ENCODE data around the gene KPNA3. TPM values are rescaled to one million over a fixed set of nuclear protein-coding genes. Genes with fewer than 3 reads are reported as not detected.
"Not testable (repeated sequence)": the region's sequence is repeated elsewhere in the genome, so short reads cannot be mapped to it uniquely, and the experiment has no call there.

The KPNA3 gene
- total RNA-seq, 1 donor from 2014 or later = 61.8 TPM

GRCh38 chr13:49810567-49811526, 18.4 kb upstream of the KPNA3 start:
- intact Hi-C loops (cut with micrococcal nuclease) = no loop called here
- ATAC-seq = peak; percentile 71
- DNase-seq = no peak

GRCh38 chr13:49807681-49808080, 15.2 kb upstream of the KPNA3 start:
- intact Hi-C loops (cut with micrococcal nuclease) = no loop called here
- ATAC-seq (no peak), DNase-seq (no peak)

- no peak for ATAC-seq
- intact Hi-C loops (cut with micrococcal nuclease) = no loop called here
- DNase-seq = no peak
These were observed 13.6 kb upstream of the KPNA3 start for GRCh38 chr13:49806126-49806536.

- ATAC-seq; DNase-seq; intact Hi-C loops (cut with micrococcal nuclease): not testable (repeated sequence)
These were observed 10.6 kb upstream of the KPNA3 start for GRCh38 chr13:49803047-49803446.

GRCh38 chr13:49802426-49802825, 9.9 kb upstream of the KPNA3 start:
- no peak for ATAC-seq
- no peak for DNase-seq
- intact Hi-C loops (cut with micrococcal nuclease) = no loop called here

- intact Hi-C loops (cut with micrococcal nuclease) = no loop called here
- no peak for DNase-seq
- peak; percentile 46 for ATAC-seq
These were observed 552 bp downstream of the KPNA3 start for GRCh38 chr13:49791711-49792549.

- ATAC-seq (no peak), DNase-seq (no peak)
- intact Hi-C loops (cut with micrococcal nuclease) = no loop called here
These were observed 1.2 kb downstream of the KPNA3 start for GRCh38 chr13:49791315-49791710.

GRCh38 chr13:49789968-49790367, 2.5 kb downstream of the KPNA3 start:
- intact Hi-C loops (cut with micrococcal nuclease) = no loop called here
- no peak for ATAC-seq
- no peak for DNase-seq

GRCh38 chr13:49786401-49787008, 6.0 kb downstream of the KPNA3 start:
- DNase-seq = no peak
- no peak for ATAC-seq
- intact Hi-C loops (cut with micrococcal nuclease) = no loop called here

GRCh38 chr13:49784886-49785570, 7.5 kb downstream of the KPNA3 start:
- intact Hi-C loops (cut with micrococcal nuclease) = no loop called here
- DNase-seq = no peak
- no peak for ATAC-seq

- DNase-seq = no peak
- intact Hi-C loops (cut with micrococcal nuclease) = no loop called here
- ATAC-seq = no peak
These were observed 8.6 kb downstream of the KPNA3 start for GRCh38 chr13:49783865-49784264.

- no peak for DNase-seq
- ATAC-seq = no peak
- intact Hi-C loops (cut with micrococcal nuclease) = no loop called here
These were observed 9.7 kb downstream of the KPNA3 start for GRCh38 chr13:49782784-49783183.

- no peak for DNase-seq
- intact Hi-C loops (cut with micrococcal nuclease) = no loop called here
- no peak for ATAC-seq
These were observed 10.7 kb downstream of the KPNA3 start for GRCh38 chr13:49781806-49782205.

- DNase-seq (no peak), ATAC-seq (no peak)
- intact Hi-C loops (cut with micrococcal nuclease) = no loop called here
These were observed 12.8 kb downstream of the KPNA3 start for GRCh38 chr13:49779721-49780120.

- no peak for DNase-seq
- intact Hi-C loops (cut with micrococcal nuclease) = no loop called here
- ATAC-seq = no peak
These were observed 14.5 kb downstream of the KPNA3 start for GRCh38 chr13:49777746-49778614.

GRCh38 chr13:49776871-49777270, 15.6 kb downstream of the KPNA3 start:
- ATAC-seq = no peak
- intact Hi-C loops (cut with micrococcal nuclease) = no loop called here
- no peak for DNase-seq

GRCh38 chr13:49774376-49775005, 18.0 kb downstream of the KPNA3 start:
- intact Hi-C loops (cut with micrococcal nuclease) = no loop called here
- DNase-seq (no peak), ATAC-seq (peak; percentile 81)

- DNase-seq (no peak), ATAC-seq (no peak)
- intact Hi-C loops (cut with micrococcal nuclease) = no loop called here
These were observed 19.7 kb downstream of the KPNA3 start for GRCh38 chr13:49772828-49773227.

Data from left ventricle myocardium superior (tissue), 1 donor.